DMS153 treated with DMSO at 0.1 percent for 48 hours (cell line): ENCODE data around the gene GRK2.

Source experiments
- DNase-seq: peaks from one replicate; lab custom pipeline; 2025; ENCODE audit not compliant: unreplicated experiment; lab: John Stamatoyannopoulos, UW

GRK2 gene

GRCh38 chr11:67280788-67281551 lies 14.7 kb downstream of the GRK2 start:
- no peak for DNase-seq

- no peak for DNase-seq
These were observed 15.4 kb downstream of the GRK2 start for GRCh38 chr11:67281552-67282150.

GRCh38 chr11:67282155-67282875 lies 16.0 kb downstream of the GRK2 start:
- no peak for DNase-seq

- DNase-seq: no peak
These were observed 16.7 kb downstream of the GRK2 start for GRCh38 chr11:67282876-67283371.

GRCh38 chr11:67283481-67283963 lies 17.2 kb downstream of the GRK2 start:
- DNase-seq: no peak

GRCh38 chr11:67284811-67285540 lies 18.7 kb downstream of the GRK2 start:
- DNase-seq: no peak

- DNase-seq: no peak
These were observed 19.5 kb downstream of the GRK2 start for GRCh38 chr11:67285541-67286498.

- DNase-seq: no peak
These were observed 20.5 kb downstream of the GRK2 start for GRCh38 chr11:67286621-67287333.

GRCh38 chr11:67287355-67288197 lies 21.3 kb downstream of the GRK2 start:
- no peak for DNase-seq

GRCh38 chr11:67288198-67288451 lies 21.9 kb downstream of the GRK2 start:
- no peak for DNase-seq

GRCh38 chr11:67288452-67289225 lies 22.4 kb downstream of the GRK2 start:
- DNase-seq: peak; percentile 75

- DNase-seq: no peak
These were observed 23.0 kb downstream of the GRK2 start, which contains the start of gene ANKRD13D for GRCh38 chr11:67289226-67289650. Gene ANKRD13D (plus strand): TSS chr11:67289303. CDS start chr11:67289461, 158 bp downstream.

GRCh38 chr11:67289651-67290479 lies 23.6 kb downstream of the GRK2 start:
- no peak for DNase-seq

- no peak for DNase-seq
These were observed 24.5 kb downstream of the GRK2 start for GRCh38 chr11:67290801-67291200.

- no peak for DNase-seq
These were observed 25.5 kb downstream of the GRK2 start for GRCh38 chr11:67291481-67292381.

- no peak for DNase-seq
These were observed 26.4 kb downstream of the GRK2 start for GRCh38 chr11:67292671-67293070.
